HL-60 (cell line): ENCODE measurements around the gene NSUN2.

ENCODE experiments used
- DNase-seq, 2 experiments: peaks; one replicate each; pipeline ENCODE4 v3.0.0-alpha.2; 2010 to 2020; ENCODE audit warnings: low read depth in 1 of 2, low spot score in 1 of 2
- H3K27ac ChIP-seq: fragments of 250-450 bp; sonication (Bioruptor Pico); replicated peaks from 2 replicates; pipeline ENCODE4 v1.5.1; 2020; ENCODE audit warnings: mild to moderate bottlenecking, moderate library complexity
- H3K27me3 ChIP-seq: fragments of 250-450 bp; sonication (Bioruptor Pico); 2 replicates; pipeline ENCODE4 v1.5.1; 2021; ENCODE audit warnings: mild to moderate bottlenecking, moderate library complexity; ENCODE audit not compliant: insufficient read depth, poor library complexity, severe bottlenecking
- H3K4me3 ChIP-seq: replicated peaks from 2 replicates; pipeline ENCODE4 v1.5.1; 2011; ENCODE audit warnings: mild to moderate bottlenecking, control low read depth, low read length; ENCODE audit not compliant: insufficient read depth
- CTCF ChIP-seq: IDR thresholded peaks from one replicate; pipeline ENCODE4 v1.5.1; 2011; ENCODE audit warnings: low read length, control low read depth, inconsistent platforms; ENCODE audit not compliant: insufficient read depth
- GABPA ChIP-seq: IDR thresholded peaks from 2 replicates; pipeline ENCODE4 v1.6.1; 2012; ENCODE audit warnings: low read depth
- POLR2AphosphoS5 ChIP-seq: IDR thresholded peaks from 2 replicates; pipeline ENCODE4 v1.6.1; 2012; ENCODE audit warnings: low read depth
- REST ChIP-seq: IDR thresholded peaks from 2 replicates; pipeline ENCODE4 v1.6.1; 2012; ENCODE audit warnings: low read depth; ENCODE audit not compliant: insufficient replicate concordance
- SPI1 ChIP-seq: IDR thresholded peaks from 2 replicates; pipeline ENCODE4 v1.6.1; 2012; ENCODE audit warnings: low read depth, mild to moderate bottlenecking, borderline replicate concordance

The NSUN2 gene

GRCh38 chr5:6626508-6626907, 6.3 kb downstream of the NSUN2 start:
- TF ChIP-seq GABPA (no peak), SPI1 (no peak), POLR2AphosphoS5 (no peak), CTCF (no peak), REST (no peak)
- no peak for DNase-seq
- Histone ChIP-seq H3K4me3 (no peak overlapping the region), H3K27ac (no peak overlapping the region), H3K27me3 (no peaks in the 10 kb centered on the region)

GRCh38 chr5:6623941-6624340, 8.9 kb downstream of the NSUN2 start:
- Histone ChIP-seq H3K4me3 (no peak overlapping the region), H3K27ac (no peak overlapping the region), H3K27me3 (no peaks in the 10 kb centered on the region)
- TF ChIP-seq CTCF (no peak), POLR2AphosphoS5 (no peak), GABPA (no peak), SPI1 (no peak), REST (no peak)
- no peak for DNase-seq

GRCh38 chr5:6623228-6623627, 9.6 kb downstream of the NSUN2 start:
- no peak for DNase-seq
- Histone ChIP-seq H3K27ac (no peak overlapping the region), H3K4me3 (no peak overlapping the region), H3K27me3 (no peaks in the 10 kb centered on the region)
- TF ChIP-seq POLR2AphosphoS5 (no peak), CTCF (no peak), REST (no peak), GABPA (no peak), SPI1 (no peak)
